HEK293 (cell line): ENCODE data around the gene MAMDC2.

Source experiments
- CTCF ChIA-PET: fragments of 350-600 bp; formaldehyde crosslinking; extraction: SDS; loops from one replicate; lab custom pipeline; 2021; ENCODE audit warnings: antibody characterized with exemption; lab: Yijun Ruan, JAX
- POLR2A ChIA-PET: fragments of 300-600 bp; formaldehyde crosslinking; extraction: SDS; loops from one replicate; lab custom pipeline; 2020; ENCODE audit warnings: antibody characterized with exemption, inconsistent platforms; lab: Yijun Ruan, JAX
- H3K27ac ChIP-seq: fragments of 200-500 bp; sonication (Bioruptor generic); 2 replicates; pipeline ENCODE4 v1.5.1; 2014; ENCODE audit warnings: low read depth, low read length, control low read depth, inconsistent platforms; ENCODE audit errors: extremely low read depth
- H3K36me3 ChIP-seq, 2 experiments: fragments of 200-500 bp in 1 of 2; sonication (Bioruptor generic) in 1 of 2; 1 replicate in 1 of 2; 2 replicates in 1 of 2; pipeline ENCODE4 v1.5.1; 2014 to 2017; ENCODE audit warnings: inconsistent platforms in 2 of 2, low read length in 2 of 2; ENCODE audit not compliant: control insufficient read depth in 2 of 2, insufficient read depth in 1 of 2
- H3K4me1 ChIP-seq: fragments of 200-500 bp; sonication (Bioruptor generic); 2 replicates; pipeline ENCODE4 v1.5.1; 2014; ENCODE audit warnings: mild to moderate bottlenecking, low read length, inconsistent platforms; ENCODE audit not compliant: control insufficient read depth, insufficient read depth
- H3K4me3 ChIP-seq: 2 replicates; pipeline ENCODE4 v1.5.1; 2011; ENCODE audit warnings: low read depth, mild to moderate bottlenecking, control low read depth, low read length, moderate library complexity
- H3K9me3 ChIP-seq: fragments of 200-500 bp; sonication (Bioruptor generic); 2 replicates; pipeline ENCODE4 v1.5.1; 2014; ENCODE audit warnings: low read depth, low read length, inconsistent platforms; ENCODE audit not compliant: control insufficient read depth, insufficient read depth
- CTCF ChIP-seq: fragments of 450-650 bp; formaldehyde crosslinking; IDR thresholded peaks from 2 replicates; pipeline ENCODE4 v1.5.1; 2016; ENCODE audit warnings: missing biosample characterization, missing genetic modification characterization
- IKZF3 ChIP-seq: fragments of 450-650 bp; IDR thresholded peaks from 2 replicates; pipeline ENCODE4 v1.5.0; 2018; ENCODE audit warnings: missing biosample characterization, mild to moderate bottlenecking, missing genetic modification characterization, moderate library complexity
- KLF16 ChIP-seq: fragments of 450-650 bp; formaldehyde crosslinking; IDR thresholded peaks from 2 replicates; pipeline ENCODE4 v1.5.1; 2017; ENCODE audit warnings: missing biosample characterization, missing genetic modification characterization
- OSR2 ChIP-seq: fragments of 450-650 bp; formaldehyde crosslinking; IDR thresholded peaks from 2 replicates; pipeline ENCODE4 v1.5.1; 2016; ENCODE audit warnings: missing biosample characterization, missing genetic modification characterization
- OVOL3 ChIP-seq: fragments of 450-650 bp; formaldehyde crosslinking; IDR thresholded peaks from 2 replicates; pipeline ENCODE4 v1.5.1; 2016; ENCODE audit warnings: missing biosample characterization, missing genetic modification characterization
- SCRT2 ChIP-seq: fragments of 450-650 bp; formaldehyde crosslinking; IDR thresholded peaks from 2 replicates; pipeline ENCODE4 v1.5.1; 2016; ENCODE audit warnings: missing biosample characterization, missing genetic modification characterization
- WT1 ChIP-seq: fragments of 450-650 bp; formaldehyde crosslinking; IDR thresholded peaks from 2 replicates; pipeline ENCODE4 v1.5.1; 2016; ENCODE audit warnings: missing biosample characterization, missing genetic modification characterization
- ZEB2 ChIP-seq: fragments of 450-650 bp; formaldehyde crosslinking; IDR thresholded peaks from 2 replicates; pipeline ENCODE4 v1.5.1; 2016; ENCODE audit warnings: missing biosample characterization, missing genetic modification characterization
- ZFP41 ChIP-seq: fragments of 450-650 bp; formaldehyde crosslinking; IDR thresholded peaks from 2 replicates; pipeline ENCODE4 v1.5.1; 2016; ENCODE audit warnings: missing biosample characterization, missing genetic modification characterization, borderline replicate concordance
- ZIC2 ChIP-seq: fragments of 450-650 bp; formaldehyde crosslinking; IDR thresholded peaks from 2 replicates; pipeline ENCODE4 v1.5.1; 2016; ENCODE audit warnings: missing biosample characterization, missing genetic modification characterization
- ZNF23 ChIP-seq: fragments of 450-650 bp; formaldehyde crosslinking; IDR thresholded peaks from 2 replicates; pipeline ENCODE4 v1.5.1; 2016; ENCODE audit warnings: missing biosample characterization, missing genetic modification characterization, borderline replicate concordance
- ZNF248 ChIP-seq: fragments of 450-650 bp; formaldehyde crosslinking; IDR thresholded peaks from 2 replicates; pipeline ENCODE4 v1.5.1; 2017; ENCODE audit warnings: missing biosample characterization, missing genetic modification characterization
- ZNF354C ChIP-seq: fragments of 450-650 bp; formaldehyde crosslinking; IDR thresholded peaks from 2 replicates; pipeline ENCODE4 v1.5.1; 2016; ENCODE audit warnings: missing biosample characterization, missing genetic modification characterization, low read depth, borderline replicate concordance
- ZNF366 ChIP-seq: fragments of 450-650 bp; formaldehyde crosslinking; conservative IDR thresholded peaks from 2 replicates; pipeline ENCODE4 v1.5.1; 2016; ENCODE audit warnings: missing biosample characterization, missing genetic modification characterization
- ZNF529 ChIP-seq: fragments of 450-650 bp; formaldehyde crosslinking; IDR thresholded peaks from 2 replicates; pipeline ENCODE4 v1.5.1; 2017; ENCODE audit warnings: missing genetic modification characterization, missing biosample characterization; ENCODE audit not compliant: insufficient replicate concordance
- ZNF548 ChIP-seq: fragments of 450-650 bp; formaldehyde crosslinking; IDR thresholded peaks from 2 replicates; pipeline ENCODE4 v1.5.1; 2016; ENCODE audit warnings: missing biosample characterization, missing genetic modification characterization
- ZNF560 ChIP-seq: fragments of 450-650 bp; formaldehyde crosslinking; IDR thresholded peaks from 2 replicates; pipeline ENCODE4 v1.5.1; 2017; ENCODE audit warnings: missing biosample characterization, missing genetic modification characterization, borderline replicate concordance
- ZNF571 ChIP-seq: fragments of 450-650 bp; formaldehyde crosslinking; IDR thresholded peaks from 2 replicates; pipeline ENCODE4 v1.5.0; 2017; ENCODE audit warnings: missing biosample characterization, missing genetic modification characterization
- ZNF624 ChIP-seq: fragments of 450-650 bp; formaldehyde crosslinking; IDR thresholded peaks from 2 replicates; pipeline ENCODE4 v1.5.1; 2017; ENCODE audit warnings: missing biosample characterization, missing genetic modification characterization
- ZNF785 ChIP-seq: fragments of 450-650 bp; formaldehyde crosslinking; IDR thresholded peaks from 2 replicates; pipeline ENCODE4 v1.5.1; 2016; ENCODE audit warnings: missing biosample characterization, missing genetic modification characterization
- ZNF791 ChIP-seq: fragments of 450-650 bp; formaldehyde crosslinking; IDR thresholded peaks from 2 replicates; pipeline ENCODE4 v1.5.1; 2016; ENCODE audit warnings: missing biosample characterization, missing genetic modification characterization
- ZNF843 ChIP-seq: fragments of 450-650 bp; formaldehyde crosslinking; IDR thresholded peaks from 2 replicates; pipeline ENCODE4 v1.5.1; 2016; ENCODE audit warnings: missing biosample characterization, missing genetic modification characterization
- ZSCAN5A ChIP-seq: fragments of 450-650 bp; formaldehyde crosslinking; IDR thresholded peaks from 2 replicates; pipeline ENCODE4 v1.5.1; 2016; ENCODE audit warnings: missing biosample characterization, missing genetic modification characterization
- ZXDB ChIP-seq: fragments of 450-650 bp; formaldehyde crosslinking; IDR thresholded peaks from 2 replicates; pipeline ENCODE4 v1.5.1; 2016; ENCODE audit warnings: missing biosample characterization, missing genetic modification characterization
- TF ChIP-seq, protein P1 (sequence below): fragments of 450-650 bp; formaldehyde crosslinking; IDR thresholded peaks from 2 replicates; pipeline ENCODE4 v1.5.1; 2016; ENCODE audit warnings: missing biosample characterization, missing genetic modification characterization, low read depth
- TF ChIP-seq, protein P2 (sequence below): fragments of 450-650 bp; IDR thresholded peaks from 2 replicates; pipeline ENCODE4 v1.5.1; 2018; ENCODE audit warnings: missing biosample characterization, missing genetic modification characterization
- TF ChIP-seq, protein P3 (sequence below): fragments of 450-650 bp; formaldehyde crosslinking; IDR thresholded peaks from 2 replicates; pipeline ENCODE4 v1.5.1; 2016; ENCODE audit warnings: missing biosample characterization, missing genetic modification characterization

MAMDC2 gene

GRCh38 chr9:70250221-70250620, 206.6 kb downstream of the MAMDC2 start:
- ChIA-PET CTCF (interaction anchor here (1.2 kb wide), 1 partner anchor 21 kb away, joined by 3 read pairs; no protein-coding TSS in a partner anchor), POLR2A (no interaction called here)
- Histone ChIP-seq H3K4me3 (no peak overlapping the region), H3K36me3 (no peaks in the 10 kb centered on the region), H3K27ac (no peak overlapping the region), H3K4me1 (no peaks in the 10 kb centered on the region), H3K9me3 (no peaks in the 10 kb centered on the region)
- TF ChIP-seq ZNF366 (no peak), IKZF3 (tag by site-specific recombination) (no peak), ZNF843 (tag by site-specific recombination) (no peak), ZXDB (no peak), OSR2 (no peak), ZNF624 (tag by site-specific recombination) (no peak), ZSCAN5A (tag by site-specific recombination) (no peak), ZFP41 (no peak), ZNF23 (no peak), ZNF529 (no peak), KLF16 (tag by site-specific recombination) (no peak), ZIC2 (tag by site-specific recombination) (no peak), SCRT2 (tag by site-specific recombination) (no peak), ZNF571 (no peak), ZEB2 (tag by site-specific recombination) (no peak), WT1 (tag by site-specific recombination) (no peak), ZNF791 (no peak)
- TF ChIP-seq, protein P1, sequence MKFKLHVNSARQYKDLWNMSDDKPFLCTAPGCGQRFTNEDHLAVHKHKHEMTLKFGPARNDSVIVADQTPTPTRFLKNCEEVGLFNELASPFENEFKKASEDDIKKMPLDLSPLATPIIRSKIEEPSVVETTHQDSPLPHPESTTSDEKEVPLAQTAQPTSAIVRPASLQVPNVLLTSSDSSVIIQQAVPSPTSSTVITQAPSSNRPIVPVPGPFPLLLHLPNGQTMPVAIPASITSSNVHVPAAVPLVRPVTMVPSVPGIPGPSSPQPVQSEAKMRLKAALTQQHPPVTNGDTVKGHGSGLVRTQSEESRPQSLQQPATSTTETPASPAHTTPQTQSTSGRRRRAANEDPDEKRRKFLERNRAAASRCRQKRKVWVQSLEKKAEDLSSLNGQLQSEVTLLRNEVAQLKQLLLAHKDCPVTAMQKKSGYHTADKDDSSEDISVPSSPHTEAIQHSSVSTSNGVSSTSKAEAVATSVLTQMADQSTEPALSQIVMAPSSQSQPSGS (tag by site-specific recombination): no peak

DNA sequence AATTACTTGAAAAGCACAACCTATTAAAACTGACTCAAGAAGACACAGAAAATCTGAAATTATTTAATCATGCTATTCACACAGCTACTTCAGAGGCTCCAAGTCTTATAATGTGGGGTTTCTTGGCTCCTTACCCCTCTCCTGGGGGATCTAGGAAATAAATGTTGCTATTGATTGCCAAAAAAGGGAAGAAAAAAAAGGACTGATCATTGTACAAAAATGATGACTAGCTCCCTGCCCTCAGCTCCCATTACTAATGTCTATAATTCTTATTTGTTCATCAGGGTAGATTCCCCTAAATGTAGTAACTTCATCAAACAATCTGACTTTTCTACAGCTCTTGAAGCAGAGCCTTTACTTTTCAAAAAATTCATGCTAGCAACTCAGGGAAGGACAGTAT, 211.8 kb downstream of the MAMDC2 start:
- Histone ChIP-seq H3K27ac (no peak overlapping the region), H3K9me3 (no peaks in the 10 kb centered on the region), H3K36me3 (peaks cover 0 to 2% of the 10 kb centered on the region in 2 experiments; a peak in 2 of 3 replicates), H3K4me1 (peaks cover 3% of the 10 kb centered on the region; the same call in 1 of the 2 replicates), H3K4me3 (peak overlapping the region; percentile 26; the same call in 1 of the 2 replicates)
- ChIA-PET CTCF (no interaction called here), POLR2A (interaction anchor here (1.1 kb wide), 1 partner anchor 347 kb away, joined by 4 read pairs; no protein-coding TSS in a partner anchor)
- TF ChIP-seq ZNF548 (tag by site-specific recombination): no peak

GRCh38 chr9:70256123-70256551, 212.5 kb downstream of the MAMDC2 start:
- Histone ChIP-seq H3K9me3 (no peaks in the 10 kb centered on the region), H3K4me1 (peaks cover 3% of the 10 kb centered on the region; the same call in 1 of the 2 replicates), H3K36me3 (peaks cover 0 to 8% of the 10 kb centered on the region in 2 experiments; a peak in 2 of 3 replicates), H3K27ac (no peak overlapping the region), H3K4me3 (peak overlapping the region; percentile 26)
- ChIA-PET POLR2A (interaction anchor here (1.1 to 2.9 kb wide), 3 partner anchors 10 to 346 kb away, joined by 3 to 14 read pairs (median 4); no protein-coding TSS in a partner anchor), CTCF (interaction anchor here (1.4 kb wide), 1 partner anchor 346 kb away, joined by 3 read pairs; no protein-coding TSS in a partner anchor)
- TF ChIP-seq, protein P2, sequence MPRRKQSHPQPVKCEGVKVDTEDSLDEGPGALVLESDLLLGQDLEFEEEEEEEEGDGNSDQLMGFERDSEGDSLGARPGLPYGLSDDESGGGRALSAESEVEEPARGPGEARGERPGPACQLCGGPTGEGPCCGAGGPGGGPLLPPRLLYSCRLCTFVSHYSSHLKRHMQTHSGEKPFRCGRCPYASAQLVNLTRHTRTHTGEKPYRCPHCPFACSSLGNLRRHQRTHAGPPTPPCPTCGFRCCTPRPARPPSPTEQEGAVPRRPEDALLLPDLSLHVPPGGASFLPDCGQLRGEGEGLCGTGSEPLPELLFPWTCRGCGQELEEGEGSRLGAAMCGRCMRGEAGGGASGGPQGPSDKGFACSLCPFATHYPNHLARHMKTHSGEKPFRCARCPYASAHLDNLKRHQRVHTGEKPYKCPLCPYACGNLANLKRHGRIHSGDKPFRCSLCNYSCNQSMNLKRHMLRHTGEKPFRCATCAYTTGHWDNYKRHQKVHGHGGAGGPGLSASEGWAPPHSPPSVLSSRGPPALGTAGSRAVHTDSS (tag by site-specific recombination): no peak
- TF ChIP-seq ZNF354C (tag by site-specific recombination) (no peak), CTCF (tag by site-specific recombination) (no peak), ZNF248 (tag by site-specific recombination) (no peak), OVOL3 (tag by site-specific recombination) (no peak), ZNF560 (no peak), ZNF785 (tag by site-specific recombination) (no peak)
- TF ChIP-seq, protein P3, sequence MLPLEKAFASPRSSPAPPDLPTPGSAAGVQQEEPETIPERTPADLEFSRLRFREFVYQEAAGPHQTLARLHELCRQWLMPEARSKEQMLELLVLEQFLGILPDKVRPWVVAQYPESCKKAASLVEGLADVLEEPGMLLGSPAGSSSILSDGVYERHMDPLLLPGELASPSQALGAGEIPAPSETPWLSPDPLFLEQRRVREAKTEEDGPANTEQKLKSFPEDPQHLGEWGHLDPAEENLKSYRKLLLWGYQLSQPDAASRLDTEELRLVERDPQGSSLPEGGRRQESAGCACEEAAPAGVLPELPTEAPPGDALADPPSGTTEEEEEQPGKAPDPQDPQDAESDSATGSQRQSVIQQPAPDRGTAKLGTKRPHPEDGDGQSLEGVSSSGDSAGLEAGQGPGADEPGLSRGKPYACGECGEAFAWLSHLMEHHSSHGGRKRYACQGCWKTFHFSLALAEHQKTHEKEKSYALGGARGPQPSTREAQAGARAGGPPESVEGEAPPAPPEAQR (tag by site-specific recombination): no peak
